ENCODE results near the gene GPC4.

GPC4 gene

DNA sequence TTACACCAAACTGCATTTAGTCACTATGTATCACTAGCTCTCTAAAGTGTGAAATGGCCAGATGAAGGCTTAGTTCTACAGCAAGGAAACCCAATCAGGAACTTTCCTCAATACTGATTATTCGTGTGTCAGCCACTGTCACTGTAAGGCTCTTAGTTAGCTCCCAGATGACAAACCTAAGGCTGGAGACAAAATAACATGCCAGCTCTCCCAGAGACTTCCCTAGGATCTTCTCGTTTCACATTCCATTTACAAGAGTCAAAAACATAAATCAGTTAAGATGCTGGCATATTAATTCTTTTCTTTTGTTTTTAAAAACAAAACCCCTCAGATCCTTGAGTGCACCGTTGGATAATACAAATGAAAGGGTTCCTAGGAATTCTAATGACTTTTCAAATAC, 109.0 kb downstream of the GPC4 start:
- no peaks in the 10 kb centered on the region for H4K20me1 ChIP-seq (ENCODE audit: low read depth, low read length)
- H2AFZ ChIP-seq (ENCODE audit: low read depth, low read length, severe bottlenecking) = no peak overlapping the region
- no peak overlapping the region for H3K4me3 ChIP-seq (ENCODE audit: insufficient read depth, low read length, poor library complexity, severe bottlenecking)
- no peak for TF ChIP-seq EZH2phosphoT487 (conservative IDR thresholded peaks at IDR 0.05; ENCODE audit: low read length)
- TF ChIP-seq, protein P1, sequence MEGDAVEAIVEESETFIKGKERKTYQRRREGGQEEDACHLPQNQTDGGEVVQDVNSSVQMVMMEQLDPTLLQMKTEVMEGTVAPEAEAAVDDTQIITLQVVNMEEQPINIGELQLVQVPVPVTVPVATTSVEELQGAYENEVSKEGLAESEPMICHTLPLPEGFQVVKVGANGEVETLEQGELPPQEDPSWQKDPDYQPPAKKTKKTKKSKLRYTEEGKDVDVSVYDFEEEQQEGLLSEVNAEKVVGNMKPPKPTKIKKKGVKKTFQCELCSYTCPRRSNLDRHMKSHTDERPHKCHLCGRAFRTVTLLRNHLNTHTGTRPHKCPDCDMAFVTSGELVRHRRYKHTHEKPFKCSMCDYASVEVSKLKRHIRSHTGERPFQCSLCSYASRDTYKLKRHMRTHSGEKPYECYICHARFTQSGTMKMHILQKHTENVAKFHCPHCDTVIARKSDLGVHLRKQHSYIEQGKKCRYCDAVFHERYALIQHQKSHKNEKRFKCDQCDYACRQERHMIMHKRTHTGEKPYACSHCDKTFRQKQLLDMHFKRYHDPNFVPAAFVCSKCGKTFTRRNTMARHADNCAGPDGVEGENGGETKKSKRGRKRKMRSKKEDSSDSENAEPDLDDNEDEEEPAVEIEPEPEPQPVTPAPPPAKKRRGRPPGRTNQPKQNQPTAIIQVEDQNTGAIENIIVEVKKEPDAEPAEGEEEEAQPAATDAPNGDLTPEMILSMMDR (IDR thresholded peaks at IDR 0.05; ENCODE audit: insufficient read depth, low read length, poor library complexity, severe bottlenecking) = no peak
- no peaks in the 10 kb centered on the region for H3K9me3 ChIP-seq (ENCODE audit: insufficient read depth, low read length)
- no peaks in the 10 kb centered on the region for H3K79me2 ChIP-seq (ENCODE audit: insufficient read depth, low read length)
- H3K9ac ChIP-seq (ENCODE audit: low read length) = no peak overlapping the region
- H3K4me2 ChIP-seq (ENCODE audit: low read depth, low read length, poor library complexity, severe bottlenecking) = no peak overlapping the region
- no peaks in the 10 kb centered on the region for H3F3A ChIP-seq (ENCODE audit: insufficient read depth)
- H3K27ac ChIP-seq (ENCODE audit: low read depth, low read length) = no peak overlapping the region
- H3K9me2 ChIP-seq (replicated peaks; ENCODE audit: insufficient read depth, low read length) = no peaks in the 10 kb centered on the region
- no peaks in the 10 kb centered on the region for H3K36me3 ChIP-seq (ENCODE audit: low read length)
- no peaks in the 10 kb centered on the region for H3K27me3 ChIP-seq (ENCODE audit: low read length)

DNA sequence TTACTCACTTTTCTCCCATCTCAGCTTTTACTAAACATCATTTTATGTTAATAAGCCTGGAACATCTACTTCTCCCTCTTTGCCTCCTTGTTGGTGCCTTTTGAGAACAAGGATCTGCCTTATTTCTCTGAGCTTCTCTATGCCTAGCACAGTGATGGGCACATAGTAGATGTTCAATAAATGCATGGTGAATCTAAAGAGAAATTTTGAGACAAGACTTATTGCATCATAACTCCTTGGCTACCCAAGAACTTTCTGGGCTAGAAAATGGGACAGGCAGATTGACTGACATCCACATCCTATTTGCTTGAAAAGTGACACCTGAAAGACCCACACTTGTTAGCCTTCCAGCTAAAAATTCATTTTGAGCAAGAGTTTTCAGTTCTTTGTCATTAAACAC, 109.9 kb downstream of the GPC4 start:
- Histone ChIP-seq H3K79me2 (ENCODE audit: insufficient read depth, low read length) (no peaks in the 10 kb centered on the region), H3K36me3 (ENCODE audit: low read length) (no peaks in the 10 kb centered on the region), H2AFZ (ENCODE audit: low read depth, low read length, severe bottlenecking) (no peak overlapping the region), H3K27ac (ENCODE audit: low read depth, low read length) (no peak overlapping the region), H3K9ac (ENCODE audit: low read length) (no peak overlapping the region), H3K4me3 (ENCODE audit: insufficient read depth, low read length, poor library complexity, severe bottlenecking) (no peak overlapping the region), H3K9me2 (replicated peaks; ENCODE audit: insufficient read depth, low read length) (no peaks in the 10 kb centered on the region), H4K20me1 (ENCODE audit: low read depth, low read length) (no peaks in the 10 kb centered on the region), H3K4me2 (ENCODE audit: low read depth, low read length, poor library complexity, severe bottlenecking) (no peak overlapping the region), H3F3A (ENCODE audit: insufficient read depth) (no peaks in the 10 kb centered on the region), H3K27me3 (ENCODE audit: low read length) (no peaks in the 10 kb centered on the region), H3K9me3 (ENCODE audit: insufficient read depth, low read length) (no peaks in the 10 kb centered on the region)
- TF ChIP-seq, protein P1 (IDR thresholded peaks at IDR 0.05; ENCODE audit: insufficient read depth, low read length, poor library complexity, severe bottlenecking) = no peak
- TF ChIP-seq EZH2phosphoT487 (conservative IDR thresholded peaks at IDR 0.05; ENCODE audit: low read length) = no peak

DNA sequence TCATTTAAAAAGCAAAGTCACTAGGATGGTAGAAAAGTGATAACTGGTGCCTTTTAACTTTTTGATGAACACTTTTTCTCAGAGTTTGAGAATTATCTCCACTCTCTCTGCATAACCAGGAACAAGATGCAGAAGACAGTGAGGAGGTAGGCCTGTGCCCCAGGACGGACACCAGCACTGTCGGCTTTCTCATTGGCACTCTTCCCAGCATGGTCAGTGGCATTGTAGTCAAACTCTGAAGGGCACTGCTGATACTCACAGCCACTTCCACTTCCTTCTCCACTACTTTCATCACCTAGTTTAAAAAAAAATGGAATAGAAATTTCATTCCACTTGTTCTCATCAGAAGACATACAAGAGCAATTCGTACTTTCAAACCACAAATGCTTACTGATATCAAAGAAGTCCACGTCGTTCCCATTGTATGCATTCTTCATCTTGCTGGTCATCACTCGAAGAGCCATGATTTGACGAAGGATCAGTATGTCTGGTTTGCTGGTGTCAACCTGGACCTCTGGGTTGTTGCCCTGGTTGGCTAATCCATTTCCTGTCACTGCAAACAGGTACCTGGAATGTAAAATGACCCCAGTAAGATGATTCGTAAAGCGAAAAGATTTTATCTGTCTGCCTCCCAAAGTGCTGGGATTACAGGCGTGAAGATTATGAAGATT, 112.4 kb downstream of the GPC4 start:
- TF ChIP-seq, protein P1 (IDR thresholded peaks at IDR 0.05; ENCODE audit: insufficient read depth, low read length, poor library complexity, severe bottlenecking) = no peak
- TF ChIP-seq EZH2phosphoT487 (conservative IDR thresholded peaks at IDR 0.05; ENCODE audit: low read length) = no peak
- no peaks in the 10 kb centered on the region for H3K79me2 ChIP-seq (ENCODE audit: insufficient read depth, low read length)
- no peaks in the 10 kb centered on the region for H3K9me3 ChIP-seq (ENCODE audit: insufficient read depth, low read length)
- no peaks in the 10 kb centered on the region for H3K9me2 ChIP-seq (replicated peaks; ENCODE audit: insufficient read depth, low read length)
- no peak overlapping the region for H3K27ac ChIP-seq (ENCODE audit: low read depth, low read length)
- H3K4me2 ChIP-seq (ENCODE audit: low read depth, low read length, poor library complexity, severe bottlenecking) = no peak overlapping the region
- no peaks in the 10 kb centered on the region for H4K20me1 ChIP-seq (ENCODE audit: low read depth, low read length)
- H3F3A ChIP-seq (ENCODE audit: insufficient read depth) = no peaks in the 10 kb centered on the region
- no peak overlapping the region for H3K4me3 ChIP-seq (ENCODE audit: insufficient read depth, low read length, poor library complexity, severe bottlenecking)
- H3K36me3 ChIP-seq (ENCODE audit: low read length) = no peaks in the 10 kb centered on the region
- H2AFZ ChIP-seq (ENCODE audit: low read depth, low read length, severe bottlenecking) = no peak overlapping the region
- H3K27me3 ChIP-seq (ENCODE audit: low read length) = no peaks in the 10 kb centered on the region
- no peak overlapping the region for H3K9ac ChIP-seq (ENCODE audit: low read length)

Measured in SU-DHL-6 (cell line).